Lower leg skin (tissue), 4 donors: ENCODE data around the gene TBX5. TPM values are rescaled to one million over a fixed set of nuclear protein-coding genes. Genes with fewer than 3 reads are reported as not detected.

Experiments used
- DNase-seq, 2 donors: peaks; one replicate each; pipeline ENCODE4 v3.0.0-alpha.2; 2019; ENCODE audit warnings: low spot score in 2 of 2
- H3K4me3 ChIP-seq: fragments of 200-600 bp; sonication (generic); 2 replicates; pipeline ENCODE4 v1.5.1; 2017; ENCODE audit warnings: mild to moderate bottlenecking, low read depth; ENCODE audit not compliant: poor library complexity, severe bottlenecking
- CTCF ChIP-seq, 3 donors: fragments of 450-650 bp; IDR thresholded peaks; one replicate each; pipeline ENCODE4 v1.5.1; 2016; ENCODE audit warnings: antibody characterized with exemption in 3 of 3, mild to moderate bottlenecking in 3 of 3, moderate library complexity in 2 of 3
- POLR2A ChIP-seq, 2 donors: fragments of 450-650 bp; IDR thresholded peaks; one replicate each; pipeline ENCODE4 v1.6.1; 2016 to 2017; ENCODE audit warnings: antibody characterized with exemption in 2 of 2, mild to moderate bottlenecking in 1 of 2, moderate library complexity in 1 of 2
- WGBS, 2 donors: methylation state at CpG; one replicate each; pipeline ENCODE4 v1.1.5; 2018; 5-methylcytosine and 5-hydroxymethylcytosine counted together
- intact Hi-C: fragments of 100-400 bp; cut with DNase I; formaldehyde crosslinking; loops from one replicate; pipeline ENCODE4 v1.15.0; 2023; ENCODE audit warnings: low total_unique reads
- total RNA-seq, 4 donors: library from RNA; depleted of rRNA; stranded (reverse); fragments of >200 nt; gene quantifications; one replicate each; pipeline ENCODE4 v1.1.0, GENCODE V29; 2016

TBX5 gene
- total RNA-seq, 4 donors from 2014 or later, result 0.65 to 1.2 (median 1.1) TPM; not detected in 1

- DNase-seq, result no peak
- 31 to 39% methylated on average over 12 of the region's 12 CpGs for WGBS, 2 donors
- H3K4me3 ChIP-seq, result no peak overlapping the region
- no peak for TF ChIP-seq POLR2A (IDR thresholded peaks at IDR 0.05)
- no peak for TF ChIP-seq CTCF (IDR thresholded peaks at IDR 0.05)
- intact Hi-C loops, result no loop called here
Observed at GRCh38 chr12:114409852-114410600, 4.1 kb upstream of the TBX5 start.

GRCh38 chr12:114408886-114409851 is 3.2 kb upstream of the TBX5 start:
- peak in 1 of 2 donors; percentile 87 for DNase-seq
- TF ChIP-seq CTCF (IDR thresholded peaks at IDR 0.05) (no peak), POLR2A (IDR thresholded peaks at IDR 0.05) (no peak)
- 7 to 17% methylated on average over 64 to 69 of the region's 71 CpGs for WGBS, 2 donors
- intact Hi-C loops, result no loop called here
- peak overlapping the region; percentile 25 for H3K4me3 ChIP-seq

GRCh38 chr12:114408471-114408885 is 2.5 kb upstream of the TBX5 start:
- TF ChIP-seq POLR2A (IDR thresholded peaks at IDR 0.05) (no peak), CTCF (IDR thresholded peaks at IDR 0.05) (no peak)
- H3K4me3 ChIP-seq, result no peak overlapping the region
- WGBS, 2 donors, result 27 to 29% methylated on average over 21 of the region's 21 CpGs
- intact Hi-C loops, result no loop called here
- no peak for DNase-seq

- intact Hi-C loops, result no loop called here
- H3K4me3 ChIP-seq, result no peak overlapping the region
- WGBS, 2 donors, result 40 to 41% methylated on average over 31 of the region's 31 CpGs
- no peak for DNase-seq
- no peak for TF ChIP-seq CTCF (IDR thresholded peaks at IDR 0.05)
- TF ChIP-seq POLR2A (IDR thresholded peaks at IDR 0.05), result no peak
Observed at GRCh38 chr12:114407842-114408411, 2.0 kb upstream of the TBX5 start.

- TF ChIP-seq CTCF (IDR thresholded peaks at IDR 0.05) (no peak), POLR2A (IDR thresholded peaks at IDR 0.05) (no peak)
- 58 to 62% methylated on average over 12 of the region's 12 CpGs for WGBS, 2 donors
- no peak for DNase-seq
- intact Hi-C loops, result no loop called here
- H3K4me3 ChIP-seq, result no peak overlapping the region
Observed at GRCh38 chr12:114406984-114407841, 1.3 kb upstream of the TBX5 start.
